NCI-H2196 (cell line): ENCODE results near the gene FBLN2.

ENCODE experiments used
- DNase-seq: peaks from one replicate; lab custom pipeline; 2025; ENCODE audit not compliant: unreplicated experiment; lab: John Stamatoyannopoulos, UW

FBLN2 gene

DNA sequence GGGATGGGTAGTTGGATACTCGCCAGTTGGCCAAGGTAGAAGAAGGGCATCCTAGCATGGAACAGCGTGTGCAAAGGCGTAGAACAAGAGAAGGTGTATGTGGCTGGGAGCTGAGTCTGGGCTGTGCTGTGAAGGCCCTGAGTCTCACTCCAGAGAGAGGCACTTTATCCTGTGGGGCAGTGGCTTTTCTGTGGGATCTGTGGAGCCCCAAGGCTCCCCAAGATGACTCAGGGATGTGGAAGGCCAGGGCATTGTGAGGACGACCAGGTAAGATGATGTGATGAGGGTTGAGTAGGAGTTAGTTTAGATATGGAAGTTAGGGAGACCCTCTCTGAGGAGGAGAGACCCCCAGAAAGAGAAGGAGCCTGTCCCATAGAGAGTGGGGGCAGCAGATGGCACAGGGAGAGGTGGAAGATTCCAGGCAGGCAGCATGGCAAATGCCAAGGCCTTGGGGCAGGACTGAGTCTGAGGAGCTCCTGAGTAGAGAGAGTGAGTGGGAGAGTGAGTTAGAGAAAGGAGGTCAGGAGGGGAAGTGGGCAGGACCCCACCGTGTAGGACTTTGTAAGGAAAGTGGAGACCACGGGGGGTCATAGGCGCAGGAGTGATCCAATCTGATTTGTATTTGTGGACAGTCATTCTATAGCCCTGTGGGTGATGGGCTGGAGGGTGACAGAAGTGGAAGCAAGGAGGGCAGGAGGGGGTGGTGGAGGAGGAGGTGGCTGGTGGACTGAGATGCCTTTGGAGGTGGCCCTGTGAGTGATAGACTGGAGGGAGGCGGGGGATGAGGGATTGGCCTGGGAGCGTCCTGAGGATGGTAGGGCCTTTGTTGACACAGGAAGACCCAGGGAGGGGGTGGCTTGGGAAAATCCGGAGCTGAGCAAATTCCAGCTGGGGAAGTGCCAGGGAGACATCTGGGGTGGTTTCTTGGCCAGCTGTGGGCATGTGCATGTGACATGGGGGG is 50.3 kb downstream of the FBLN2 start:
- no peak for DNase-seq

DNA sequence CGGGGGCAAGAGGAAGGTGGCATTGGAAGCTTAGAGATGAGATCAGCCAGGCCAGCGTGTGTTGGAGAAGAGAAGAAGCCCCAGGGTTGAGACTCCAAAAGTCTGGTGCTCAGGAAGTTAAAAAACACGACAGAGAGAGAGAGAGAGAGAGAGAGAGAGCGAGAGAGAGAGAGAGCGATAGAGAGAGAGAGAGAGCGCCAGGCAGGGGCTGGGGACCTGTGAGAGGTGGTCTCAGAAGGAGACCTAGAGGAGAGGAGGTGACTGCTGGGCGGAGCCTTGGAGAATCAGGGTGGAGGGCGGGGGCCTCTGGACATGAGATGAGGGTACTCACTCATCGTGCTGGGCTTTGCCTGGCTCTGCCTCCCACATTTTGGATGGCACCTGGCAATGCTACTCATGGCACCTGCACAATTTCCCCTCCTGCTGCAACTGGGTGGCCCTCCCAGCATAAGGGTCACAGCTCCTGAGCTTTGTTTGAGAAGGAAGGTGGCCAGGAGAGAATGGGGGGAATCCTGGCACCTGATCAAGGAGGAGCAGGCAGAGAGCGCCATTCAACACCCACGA is 51.0 kb downstream of the FBLN2 start:
- DNase-seq: no peak

GRCh38 chr3:13600950-13601691 is 52.2 kb downstream of the FBLN2 start:
- DNase-seq: no peak

GRCh38 chr3:13601692-13602080 is 52.8 kb downstream of the FBLN2 start:
- DNase-seq: no peak

- no peak for DNase-seq
Observed at GRCh38 chr3:13605555-13605954, 56.6 kb downstream of the FBLN2 start.

GRCh38 chr3:13607821-13608597 is 59.1 kb downstream of the FBLN2 start:
- DNase-seq: no peak

DNA sequence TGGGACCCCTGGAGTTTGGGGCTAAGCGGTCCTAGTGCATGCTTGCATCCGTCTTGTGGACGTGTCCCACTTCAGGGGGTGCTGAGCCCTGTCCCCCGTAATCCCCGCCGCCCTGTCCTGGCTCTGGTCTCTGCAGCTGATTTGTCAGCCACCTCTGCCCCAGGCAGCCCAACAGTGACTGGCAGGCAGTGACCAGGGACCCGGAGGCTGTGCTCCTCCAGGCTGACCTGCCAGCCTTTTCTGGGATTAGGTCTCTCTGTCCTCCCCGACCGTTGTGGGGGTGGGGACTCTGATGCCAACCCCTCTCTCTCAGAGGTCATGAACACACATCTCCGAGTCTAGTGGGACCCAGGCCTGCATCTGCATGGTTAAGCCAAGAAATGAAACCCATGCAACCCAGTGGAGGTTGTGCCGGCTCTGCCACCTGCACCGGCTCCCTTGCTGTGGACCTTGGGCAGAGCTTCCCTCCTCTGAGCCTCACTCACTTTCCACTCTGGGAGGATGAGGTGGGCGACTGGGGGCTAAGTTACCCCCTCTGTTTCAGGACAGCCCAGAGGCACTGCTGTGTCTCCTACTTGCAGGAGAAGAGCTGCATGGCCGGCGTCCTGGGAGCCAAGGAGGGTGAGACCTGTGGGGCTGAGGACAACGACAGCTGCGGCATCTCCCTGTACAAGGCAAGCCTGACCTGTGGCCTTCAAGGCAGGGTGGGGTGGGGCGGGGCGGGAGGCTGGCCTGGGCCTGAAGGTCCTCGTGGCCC is 60.2 kb downstream of the FBLN2 start:
- no peak for DNase-seq

- no peak for DNase-seq
Observed at GRCh38 chr3:13610006-13610570, 61.2 kb downstream of the FBLN2 start.

DNA sequence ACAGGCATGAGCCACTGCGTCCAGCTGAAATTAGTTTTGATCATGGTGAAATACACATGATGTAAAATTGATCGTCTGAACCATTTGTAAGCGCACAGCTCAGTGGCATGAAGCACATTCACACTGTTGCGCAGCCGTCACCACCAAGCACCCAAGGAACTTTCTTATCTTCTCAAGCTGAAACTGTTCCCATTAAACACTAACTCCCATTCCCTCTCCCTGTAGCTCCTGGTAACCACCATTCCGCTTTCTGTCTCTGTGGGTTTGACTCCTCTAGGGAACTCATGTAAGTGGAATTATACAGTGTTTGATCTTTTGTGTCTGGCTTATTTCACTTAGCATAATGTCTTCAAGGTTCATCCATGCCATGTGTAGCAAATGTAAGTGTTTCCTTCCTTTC is 62.3 kb downstream of the FBLN2 start:
- no peak for DNase-seq

DNA sequence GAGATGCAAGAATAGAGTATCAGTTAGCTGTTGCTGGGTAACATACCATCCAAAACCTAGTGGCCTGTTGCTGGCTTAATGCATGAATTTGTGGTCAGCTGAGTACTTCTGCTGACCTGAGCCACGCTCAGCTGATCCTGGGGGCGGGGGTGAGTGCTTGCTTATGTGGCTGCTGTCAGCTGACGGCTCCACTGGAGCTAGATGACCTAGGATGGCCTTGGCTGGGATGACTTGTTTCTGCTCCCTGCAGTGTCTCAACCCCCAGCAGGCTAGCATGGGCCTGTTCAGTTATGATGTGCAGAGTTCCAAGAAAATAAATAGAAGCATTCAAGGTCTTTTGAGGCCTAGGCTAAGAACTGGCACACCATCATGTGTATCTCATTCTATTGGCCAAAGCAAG is 63.9 kb downstream of the FBLN2 start:
- DNase-seq: no peak

- no peak for DNase-seq
Observed at GRCh38 chr3:13613343-13614190, 64.6 kb downstream of the FBLN2 start.

DNA sequence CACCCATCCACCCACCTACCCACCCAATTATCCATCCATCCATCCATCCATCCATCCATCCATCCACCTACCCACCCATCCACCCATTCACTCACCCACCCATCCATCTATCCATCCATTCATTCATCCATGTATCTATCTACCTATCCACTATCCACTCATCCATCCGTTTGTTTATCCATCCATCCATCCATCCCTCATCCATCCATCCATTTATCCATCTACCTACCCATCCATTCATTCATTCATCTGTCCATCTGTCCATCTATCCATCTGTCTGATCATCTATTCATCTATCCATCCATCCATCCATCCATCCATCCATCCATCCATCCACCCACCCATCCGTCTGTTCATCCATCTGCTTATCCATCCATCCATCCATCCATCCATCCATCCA is 65.7 kb downstream of the FBLN2 start:
- DNase-seq: no peak

DNA sequence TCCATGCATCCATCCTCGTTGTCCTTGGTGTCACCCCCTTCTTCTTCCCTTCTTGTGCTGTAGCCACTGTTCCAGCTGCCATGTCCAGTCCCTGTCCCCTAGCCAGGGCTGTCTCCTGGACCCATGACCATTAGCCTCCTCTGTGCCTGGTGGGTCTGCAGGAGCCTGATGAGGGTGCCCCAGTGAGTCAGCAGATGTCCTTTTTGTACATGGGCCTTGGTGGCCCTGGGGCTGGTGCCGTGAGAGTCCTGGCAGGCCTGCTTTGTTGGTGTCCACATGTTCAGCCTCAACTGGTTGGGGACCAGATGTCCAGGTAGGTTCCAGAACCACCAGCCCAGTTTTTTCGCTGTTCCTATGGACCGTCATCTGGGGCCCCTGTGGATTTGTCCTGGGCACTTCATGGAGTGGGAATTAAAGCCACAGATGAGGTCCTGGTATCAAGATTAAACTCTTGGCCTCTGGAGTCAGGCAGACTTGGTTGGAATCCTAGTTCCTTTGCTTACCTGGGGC is 66.1 kb downstream of the FBLN2 start:
- no peak for DNase-seq

DNA sequence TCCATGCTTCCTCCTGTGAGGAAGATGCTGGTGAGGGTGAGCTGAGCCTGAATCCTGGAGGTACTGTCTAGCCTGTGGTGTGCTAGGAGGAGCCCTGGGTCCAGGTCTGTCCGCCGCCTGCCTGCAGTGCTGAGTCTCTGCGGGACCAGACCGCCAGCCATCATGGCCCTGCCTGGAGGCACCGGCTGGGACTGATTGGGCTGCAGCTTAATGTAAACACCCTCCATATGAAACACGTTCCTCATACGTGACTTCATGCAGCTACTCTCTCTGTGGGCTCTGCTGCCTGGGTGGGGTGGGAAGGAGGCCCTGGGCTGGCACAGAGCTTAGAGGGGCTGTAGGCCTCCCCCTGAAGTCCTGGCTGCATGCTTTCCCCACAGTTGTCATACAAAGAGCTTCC is 67.4 kb downstream of the FBLN2 start:
- DNase-seq: no peak

- no peak for DNase-seq
Observed at GRCh38 chr3:13617097-13617738, 68.3 kb downstream of the FBLN2 start.

DNA sequence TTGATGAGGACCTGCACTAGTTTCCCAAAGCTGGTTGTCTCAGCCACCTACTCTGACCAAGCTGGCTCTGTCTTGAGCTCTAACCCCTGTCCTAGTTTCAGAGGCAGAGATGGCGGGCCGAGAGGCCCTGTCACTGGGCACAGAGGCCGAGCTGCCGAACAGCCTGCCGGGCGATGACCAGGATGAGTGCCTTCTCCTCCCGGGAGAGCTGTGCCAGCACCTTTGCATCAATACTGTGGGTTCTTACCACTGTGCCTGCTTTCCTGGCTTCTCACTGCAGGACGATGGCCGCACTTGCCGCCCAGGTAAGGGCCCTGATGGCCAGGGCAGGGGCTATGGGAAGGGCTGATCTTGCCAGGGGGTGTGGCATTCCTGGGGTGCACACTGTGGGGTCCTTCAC is 69.1 kb downstream of the FBLN2 start:
- DNase-seq: no peak

DNA sequence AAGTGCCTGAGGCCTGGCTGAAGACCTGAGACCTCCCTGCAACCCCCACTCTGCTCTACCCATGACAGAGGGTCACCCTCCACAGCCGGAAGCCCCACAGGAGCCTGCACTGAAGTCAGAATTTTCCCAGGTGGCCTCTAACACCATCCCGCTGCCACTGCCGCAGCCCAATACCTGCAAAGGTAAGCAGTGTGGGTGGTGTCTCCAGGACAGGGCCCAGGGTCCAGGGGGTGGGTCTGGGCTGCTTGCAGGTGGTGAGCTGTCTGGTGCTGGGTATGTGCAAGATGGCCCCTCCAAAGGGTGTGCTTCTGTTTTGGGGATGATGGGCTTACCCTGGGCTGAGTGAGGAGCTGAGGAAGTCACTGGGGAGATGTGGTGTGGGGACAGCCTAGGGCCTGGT is 69.9 kb downstream of the FBLN2 start:
- no peak for DNase-seq

DNA sequence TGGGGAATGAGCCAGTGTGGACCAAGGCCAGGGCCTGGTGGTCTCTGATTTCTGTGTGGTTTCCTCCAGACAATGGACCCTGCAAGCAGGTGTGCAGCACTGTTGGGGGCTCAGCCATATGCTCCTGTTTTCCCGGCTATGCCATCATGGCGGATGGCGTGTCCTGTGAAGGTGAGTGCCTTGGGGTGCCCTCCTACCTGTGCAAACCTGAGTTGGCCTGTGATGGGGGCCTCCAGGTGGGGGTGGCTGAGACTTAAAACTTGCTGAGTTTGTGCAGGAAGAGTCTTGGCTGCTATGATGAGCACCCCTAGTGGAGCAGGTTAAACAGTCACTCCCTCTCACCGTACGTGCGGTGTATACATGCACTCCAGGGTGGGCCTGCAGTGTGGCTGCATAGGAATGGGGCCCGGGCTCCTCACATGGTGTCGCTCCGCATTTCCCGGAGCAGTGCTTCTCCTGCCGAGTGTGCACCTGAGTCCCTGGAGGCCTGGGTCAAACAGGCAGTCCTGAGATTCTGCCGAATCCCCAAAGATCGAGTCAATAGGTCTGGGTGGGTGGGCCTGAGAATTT is 70.8 kb downstream of the FBLN2 start:
- DNase-seq: no peak
